Body of pancreas (tissue), 4 donors: Measurements from ENCODE around the gene TRPM7.

Experiments used
- POLR2A ChIP-seq, 3 donors: fragments of 450-650 bp; IDR thresholded peaks; one replicate each; pipeline ENCODE4 v1.6.1; 2016; ENCODE audit warnings: antibody characterized with exemption in 3 of 3, mild to moderate bottlenecking in 2 of 3
- TF ChIP-seq, protein P1 (sequence below), 7 experiments: fragments of 450-650 bp in 4 of 7; fragments of 200-600 bp in 3 of 7; sonication (generic) in 3 of 7; IDR thresholded peaks; one replicate each; pipeline ENCODE4 v1.5.1; 2016 to 2019; ENCODE audit warnings: antibody characterized with exemption in 7 of 7

DNA sequence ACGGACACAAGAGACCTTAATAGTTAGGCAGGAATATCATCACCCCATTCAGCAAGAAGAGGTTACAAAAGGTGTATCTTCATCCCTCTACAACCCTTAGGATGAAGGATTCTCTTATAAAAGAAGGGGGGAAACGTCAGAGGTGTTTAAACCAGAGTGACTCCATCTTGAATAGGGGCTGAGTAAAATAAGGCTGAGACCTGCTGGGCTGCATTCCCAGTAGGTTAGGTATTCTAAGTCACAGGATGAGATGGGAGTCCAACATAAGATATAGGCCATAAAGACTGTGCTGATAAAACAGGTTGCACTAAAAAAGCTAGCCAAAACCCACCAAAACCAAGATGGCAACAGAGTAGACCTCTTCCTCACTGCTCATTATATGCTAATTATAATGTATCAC lies 16.5 kb downstream of the TRPM7 start:
- TF ChIP-seq POLR2A (IDR thresholded peaks at IDR 0.05): no peak
- TF ChIP-seq, protein P1, sequence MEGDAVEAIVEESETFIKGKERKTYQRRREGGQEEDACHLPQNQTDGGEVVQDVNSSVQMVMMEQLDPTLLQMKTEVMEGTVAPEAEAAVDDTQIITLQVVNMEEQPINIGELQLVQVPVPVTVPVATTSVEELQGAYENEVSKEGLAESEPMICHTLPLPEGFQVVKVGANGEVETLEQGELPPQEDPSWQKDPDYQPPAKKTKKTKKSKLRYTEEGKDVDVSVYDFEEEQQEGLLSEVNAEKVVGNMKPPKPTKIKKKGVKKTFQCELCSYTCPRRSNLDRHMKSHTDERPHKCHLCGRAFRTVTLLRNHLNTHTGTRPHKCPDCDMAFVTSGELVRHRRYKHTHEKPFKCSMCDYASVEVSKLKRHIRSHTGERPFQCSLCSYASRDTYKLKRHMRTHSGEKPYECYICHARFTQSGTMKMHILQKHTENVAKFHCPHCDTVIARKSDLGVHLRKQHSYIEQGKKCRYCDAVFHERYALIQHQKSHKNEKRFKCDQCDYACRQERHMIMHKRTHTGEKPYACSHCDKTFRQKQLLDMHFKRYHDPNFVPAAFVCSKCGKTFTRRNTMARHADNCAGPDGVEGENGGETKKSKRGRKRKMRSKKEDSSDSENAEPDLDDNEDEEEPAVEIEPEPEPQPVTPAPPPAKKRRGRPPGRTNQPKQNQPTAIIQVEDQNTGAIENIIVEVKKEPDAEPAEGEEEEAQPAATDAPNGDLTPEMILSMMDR (IDR thresholded peaks at IDR 0.05): no peak
